Psoas muscle (tissue), 8 donors: ENCODE results near the gene CA10. TPM values are rescaled to one million over a fixed set of nuclear protein-coding genes. Genes with fewer than 3 reads are reported as not detected.

Experiments
- ATAC-seq, 4 donors: fragments of 200-7000 bp; cut with Tn5 transposase; one replicate each; pipeline ENCODE4 v1.9.1; 2020; ENCODE audit warnings: moderate library complexity in 3 of 4, mild to moderate bottlenecking in 2 of 4
- DNase-seq, 2 donors: peaks; one replicate each; pipeline ENCODE4 v3.0.0-alpha.2; 2020
- H3K27ac ChIP-seq: fragments of 200-600 bp; one replicate; pipeline ENCODE4 v1.8.0; 2022
- H3K27me3 ChIP-seq, 3 donors: fragments of 200-600 bp in 1 of 3; one replicate each; pipeline versions ENCODE4 v1.6.1 to v1.8.0; 2013 to 2022; ENCODE audit warnings: low read length in 2 of 3, mild to moderate bottlenecking in 2 of 3, moderate library complexity in 1 of 3; ENCODE audit not compliant: insufficient read depth in 3 of 3
- H3K36me3 ChIP-seq, 2 donors: fragments of 200-600 bp in 1 of 2; one replicate each; pipeline versions ENCODE4 v1.6.1 to v1.8.0; 2013 to 2022; ENCODE audit warnings: low read depth in 1 of 2, mild to moderate bottlenecking in 1 of 2, moderate library complexity in 1 of 2; ENCODE audit not compliant: insufficient read depth in 1 of 2
- H3K4me1 ChIP-seq: fragments of 200-600 bp; one replicate; pipeline ENCODE4 v1.8.0; 2022
- H3K4me3 ChIP-seq: fragments of 200-600 bp; one replicate; pipeline ENCODE4 v1.8.0; 2022; ENCODE audit warnings: mild to moderate bottlenecking
- H3K9me3 ChIP-seq: fragments of 200-600 bp; one replicate; pipeline ENCODE4 v1.8.0; 2022
- WGBS, 3 donors: extraction: QIAGEN DNeasy Blood & Tissue Kit; methylation state at CpG; one replicate each; pipeline versions ENCODE4 v1.1.6 to v1.1.7; 2013; 5-methylcytosine and 5-hydroxymethylcytosine counted together
- intact Hi-C, 2 donors: fragments of 100-400 bp; cut with DNase I; formaldehyde crosslinking; loops; one replicate each; pipeline versions ENCODE4 v1.11.0 to v1.14.2; 2022
- polyA plus RNA-seq, 3 donors: library from polyadenylated mRNA; stranded (reverse); fragments of 200-250 nt; gene quantifications; one replicate each; pipeline ENCODE4 v1.2.3, GENCODE V29; 2013
- total RNA-seq, 4 donors: library from RNA; stranded (reverse); fragmentation: NEBNext Ultra II Directional in 2 of 4; extraction: Animal tissue kit (Norgen Biotek cat#: 25700) in 2 of 4; gene quantifications; one replicate each; pipeline versions ENCODE4 v1.2.1 to v1.2.4, GENCODE V29; 2021 to 2023
- TF ChIP-seq, protein P1 (sequence below): fragments of 200-600 bp; IDR thresholded peaks from one replicate; pipeline ENCODE4 v1.8.0; 2022; ENCODE audit warnings: antibody characterized with exemption
- donor health status: healthy with polysubstance abuse.
- donor health status: DM: no; HTN: no; CAD: no; lungs with moderate emphysema.
- donor health status: Bipolar disorder and iron deficiency.
- donor health status: healthy.
- donor health status: DM: yes; HTN: yes; CAD: no.
- donor health status: DM: no; HTN: no; CAD: no.
- donor health status: DM: no; HTN: no; CAD: no.
- donor health status: DM: yes; HTN: yes; CAD: no.

Gene CA10
- total and polyA plus RNA-seq, 7 donors, result 0.03 to 0.04 TPM; not detected in 5

DNA sequence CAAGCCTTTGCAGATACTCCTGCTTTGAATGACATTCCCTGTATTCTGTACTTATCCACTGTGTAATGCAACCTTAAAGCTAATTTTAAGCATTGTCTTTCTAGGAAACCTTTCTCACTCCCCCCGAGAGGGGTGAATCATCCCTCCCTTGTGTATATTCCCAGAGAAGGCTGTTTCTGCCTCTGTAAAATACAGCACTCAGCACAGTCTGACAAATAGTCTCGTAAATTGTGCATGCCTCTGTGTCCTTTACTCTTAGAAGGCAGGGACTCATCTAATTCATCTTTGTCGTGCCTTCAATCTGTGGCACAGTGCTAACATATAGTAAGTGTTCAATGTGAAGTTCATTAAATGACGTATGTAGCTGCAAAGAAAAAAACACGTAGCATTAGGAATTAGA, 200.7 kb downstream of the CA10 start:
- intact Hi-C loops, result no loop called here
- WGBS, 3 donors, result 53 to 60% (median 56%) methylated on average over 5 of the region's 5 CpGs
- ATAC-seq (no peak), DNase-seq (no peak)
- Histone ChIP-seq H3K27me3 (peaks cover 0 to 2% (median 0%) of the 10 kb centered on the region in 3 donors), H3K4me1 (no peaks in the 10 kb centered on the region), H3K27ac (no peak overlapping the region), H3K4me3 (no peak overlapping the region), H3K36me3 (no peaks in the 10 kb centered on the region), H3K9me3 (no peaks in the 10 kb centered on the region)
- TF ChIP-seq, protein P1, sequence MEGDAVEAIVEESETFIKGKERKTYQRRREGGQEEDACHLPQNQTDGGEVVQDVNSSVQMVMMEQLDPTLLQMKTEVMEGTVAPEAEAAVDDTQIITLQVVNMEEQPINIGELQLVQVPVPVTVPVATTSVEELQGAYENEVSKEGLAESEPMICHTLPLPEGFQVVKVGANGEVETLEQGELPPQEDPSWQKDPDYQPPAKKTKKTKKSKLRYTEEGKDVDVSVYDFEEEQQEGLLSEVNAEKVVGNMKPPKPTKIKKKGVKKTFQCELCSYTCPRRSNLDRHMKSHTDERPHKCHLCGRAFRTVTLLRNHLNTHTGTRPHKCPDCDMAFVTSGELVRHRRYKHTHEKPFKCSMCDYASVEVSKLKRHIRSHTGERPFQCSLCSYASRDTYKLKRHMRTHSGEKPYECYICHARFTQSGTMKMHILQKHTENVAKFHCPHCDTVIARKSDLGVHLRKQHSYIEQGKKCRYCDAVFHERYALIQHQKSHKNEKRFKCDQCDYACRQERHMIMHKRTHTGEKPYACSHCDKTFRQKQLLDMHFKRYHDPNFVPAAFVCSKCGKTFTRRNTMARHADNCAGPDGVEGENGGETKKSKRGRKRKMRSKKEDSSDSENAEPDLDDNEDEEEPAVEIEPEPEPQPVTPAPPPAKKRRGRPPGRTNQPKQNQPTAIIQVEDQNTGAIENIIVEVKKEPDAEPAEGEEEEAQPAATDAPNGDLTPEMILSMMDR, result no peak

DNA sequence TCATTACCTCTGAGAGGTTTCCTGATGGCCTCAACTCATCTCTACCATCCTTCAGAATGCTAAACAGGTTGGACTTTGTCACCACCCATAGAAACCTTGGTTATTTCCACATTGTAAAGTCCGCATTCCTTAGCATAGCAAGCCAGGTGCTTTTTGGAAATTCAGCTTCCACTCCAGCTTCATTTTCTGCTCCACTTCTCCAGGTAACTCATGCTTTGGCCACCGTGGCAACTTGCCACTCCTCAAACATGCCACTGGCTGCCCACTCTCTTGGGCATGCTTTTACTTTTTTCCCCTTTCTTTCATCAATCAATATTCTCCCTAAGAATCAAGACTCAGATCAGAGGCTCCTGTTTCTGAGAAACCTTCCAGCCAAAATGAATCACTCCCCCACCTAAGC, 203.3 kb downstream of the CA10 start:
- Histone ChIP-seq H3K4me1 (no peaks in the 10 kb centered on the region), H3K27ac (no peak overlapping the region), H3K36me3 (no peaks in the 10 kb centered on the region), H3K27me3 (peaks cover 0 to 2% (median 0%) of the 10 kb centered on the region in 3 donors), H3K4me3 (no peak overlapping the region), H3K9me3 (no peaks in the 10 kb centered on the region)
- intact Hi-C loops, result no loop called here
- TF ChIP-seq, protein P1, result no peak
- WGBS, 3 donors, result 74 to 92% (median 84%) methylated on average over 2 of the region's 2 CpGs
- DNase-seq, result no peak
- no peak for ATAC-seq

DNA sequence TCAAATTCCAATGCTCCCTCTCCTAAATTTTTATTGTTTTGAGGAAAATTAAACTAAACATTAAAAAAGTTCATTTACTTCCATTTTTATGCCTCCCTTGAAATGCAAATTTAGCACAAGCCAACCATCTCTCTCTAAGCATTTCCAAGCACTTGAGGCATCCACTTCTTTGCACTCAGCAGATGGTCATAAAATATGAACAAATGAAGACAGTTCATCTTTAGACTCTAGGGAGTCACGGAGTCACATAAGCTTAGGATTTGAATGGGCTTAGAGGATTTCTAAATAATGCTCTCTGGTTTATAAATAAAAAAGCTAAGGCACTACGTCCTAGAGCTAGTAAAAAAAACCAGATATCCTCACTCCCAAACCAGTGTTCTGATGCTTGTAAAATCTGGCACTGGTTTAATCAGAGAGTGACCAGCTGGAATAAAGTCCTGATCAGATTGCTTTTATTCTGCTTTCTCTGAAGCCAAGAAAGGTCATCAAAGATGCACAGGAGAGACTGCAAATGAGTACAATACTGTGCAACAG, 204.2 kb downstream of the CA10 start:
- Histone ChIP-seq H3K4me3 (no peak overlapping the region), H3K27me3 (peaks cover 0 to 2% (median 0%) of the 10 kb centered on the region in 3 donors), H3K36me3 (no peaks in the 10 kb centered on the region), H3K4me1 (no peaks in the 10 kb centered on the region), H3K27ac (no peak overlapping the region), H3K9me3 (no peaks in the 10 kb centered on the region)
- no peak for DNase-seq
- 7 to 9% (median 9%) methylated on average over 2 of the region's 2 CpGs for WGBS, 3 donors
- intact Hi-C loops, result no loop called here
- ATAC-seq, result no peak
- TF ChIP-seq, protein P1, result no peak

DNA sequence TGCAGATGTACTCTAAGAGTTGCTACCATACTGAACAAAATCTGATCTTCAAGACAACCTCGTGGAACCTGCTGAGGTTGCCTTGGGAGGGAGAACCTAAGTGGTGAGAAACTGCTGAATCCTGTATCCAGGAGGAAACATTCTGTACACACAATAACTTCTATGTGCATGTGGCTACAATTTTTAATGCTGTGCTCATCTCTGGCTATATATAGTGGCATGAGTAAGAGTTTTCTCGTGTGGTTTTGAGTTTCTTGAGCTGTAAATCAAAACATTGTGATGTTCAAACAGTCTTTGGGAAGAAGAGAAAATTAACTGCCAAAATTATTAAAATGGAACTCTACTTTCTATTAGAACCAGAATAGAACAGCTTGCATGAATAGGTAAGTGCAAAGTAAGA, 206.8 kb downstream of the CA10 start:
- WGBS, 3 donors, result 0 to 7% (median 2%) methylated on average over 2 of the region's 2 CpGs
- ATAC-seq (no peak), DNase-seq (no peak)
- Histone ChIP-seq H3K27ac (no peak overlapping the region), H3K4me3 (no peak overlapping the region), H3K36me3 (no peaks in the 10 kb centered on the region), H3K4me1 (no peaks in the 10 kb centered on the region), H3K9me3 (no peaks in the 10 kb centered on the region), H3K27me3 (no peaks in the 10 kb centered on the region)
- intact Hi-C loops, result no loop called here
- TF ChIP-seq, protein P1, result no peak

- TF ChIP-seq, protein P1, result no peak
- H3K36me3 ChIP-seq, result no peaks in the 10 kb centered on the region
- intact Hi-C loops, result no loop called here
- DNase-seq (peak in 1 of 2 donors; percentile 38), ATAC-seq (no peak)
- no peak overlapping the region for H3K27ac ChIP-seq
- H3K4me3 ChIP-seq, result no peak overlapping the region
- no peaks in the 10 kb centered on the region for H3K27me3 ChIP-seq
- H3K4me1 ChIP-seq, result no peaks in the 10 kb centered on the region
- H3K9me3 ChIP-seq, result no peaks in the 10 kb centered on the region
- 43 to 57% (median 52%) methylated on average over 4 of the region's 4 CpGs for WGBS, 3 donors
These were observed 210.4 kb downstream of the CA10 start for GRCh38 chr17:51948128-51948527.
